PC-9 (cell line): Measurements from ENCODE around the gene PHF23. TPM values are rescaled to one million over a fixed set of nuclear protein-coding genes. Genes with fewer than 3 reads are reported as not detected.

ENCODE experiments used
- BruUV-seq: library from RNA; stranded (reverse); fragments of 400-500 nt; replicated peaks from 2 replicates; lab custom pipeline; 2021; lab: Mats Ljungman, UMichigan
- CTCF ChIA-PET: fragments of 300-600 bp; sonication (Branson Sonifier 250); formaldehyde crosslinking; loops from one replicate; lab custom pipeline; 2022; ENCODE audit warnings: antibody characterized with exemption; lab: Charles Lee
- POLR2A ChIA-PET: fragments of 300-600 bp; sonication (Branson Sonifier 250); formaldehyde crosslinking; loops from one replicate; lab custom pipeline; 2022; ENCODE audit warnings: antibody characterized with exemption; ENCODE audit not compliant: unreplicated experiment; lab: Charles Lee
- DNase-seq, 2 experiments: peaks; one replicate each; pipeline versions ENCODE4 v3.0.0 to v3.0.0-alpha.2; 2015 to 2022; ENCODE audit warnings: mixed read lengths in 1 of 2
- H2AFZ ChIP-seq: fragments of 200-600 bp; sonication (generic); 2 replicates; pipeline ENCODE4 v1.8.1; 2017; ENCODE audit warnings: antibody characterized with exemption
- H3F3A ChIP-seq: fragments of 200-600 bp; sonication (generic); 2 replicates; pipeline ENCODE4 v1.8.1; 2017; ENCODE audit warnings: antibody characterized with exemption, mild to moderate bottlenecking, low read depth; ENCODE audit not compliant: insufficient read depth
- H3K27ac ChIP-seq: fragments of 200-600 bp; sonication (generic); 2 replicates; pipeline ENCODE4 v1.6.1; 2016; ENCODE audit warnings: mixed run types
- H3K27me3 ChIP-seq: fragments of 200-600 bp; sonication (generic); 2 replicates; pipeline ENCODE4 v1.6.1; 2016; ENCODE audit warnings: low read depth, mixed run types; ENCODE audit not compliant: insufficient read depth
- H3K36me3 ChIP-seq: fragments of 200-600 bp; sonication (generic); 2 replicates; pipeline ENCODE4 v1.6.1; 2016; ENCODE audit warnings: low read depth, mixed run types
- H3K4me1 ChIP-seq: fragments of 200-600 bp; sonication (generic); replicated peaks from 2 replicates; pipeline ENCODE4 v1.6.1; 2016; ENCODE audit warnings: mixed run types; ENCODE audit not compliant: insufficient read depth
- H3K4me2 ChIP-seq: fragments of 200-600 bp; sonication (generic); 2 replicates; pipeline ENCODE4 v1.6.1; 2017; ENCODE audit warnings: mixed run types
- H3K4me3 ChIP-seq: fragments of 200-600 bp; sonication (generic); 2 replicates; pipeline ENCODE4 v1.6.1; 2016; ENCODE audit warnings: mixed run types
- H3K79me2 ChIP-seq: fragments of 200-600 bp; sonication (generic); 2 replicates; pipeline ENCODE4 v1.6.1; 2017; ENCODE audit warnings: low read depth, mixed run types
- H3K9me2 ChIP-seq: fragments of 200-600 bp; sonication (generic); 2 replicates; pipeline ENCODE4 v1.8.1; 2017; ENCODE audit warnings: mild to moderate bottlenecking; ENCODE audit not compliant: insufficient read depth
- H3K9me3 ChIP-seq: fragments of 200-600 bp; sonication (generic); 2 replicates; pipeline ENCODE4 v1.8.1; 2016; ENCODE audit warnings: low read depth; ENCODE audit not compliant: insufficient read depth
- H4K20me1 ChIP-seq: fragments of 200-600 bp; sonication (generic); 2 replicates; pipeline ENCODE4 v1.8.1; 2017; ENCODE audit not compliant: insufficient read depth
- EZH2 ChIP-seq: fragments of 200-600 bp; sonication (generic); IDR thresholded peaks from 2 replicates; pipeline ENCODE4 v1.8.0; 2017; ENCODE audit warnings: antibody characterized with exemption, low read depth
- intact Hi-C: fragments of 100-400 bp; cut with micrococcal nuclease; formaldehyde crosslinking; loops from one replicate; pipeline ENCODE4 v1.10.0; 2022; ENCODE audit not compliant: unreplicated experiment
- total RNA-seq: library from RNA; stranded (reverse); gene quantifications from 2 replicates; pipeline ENCODE4 v1.2.3, GENCODE V29; 2021
- TF ChIP-seq, protein P1 (sequence below): fragments of 200-600 bp; sonication (generic); conservative IDR thresholded peaks from 2 replicates; pipeline ENCODE4 v1.6.1; 2017; ENCODE audit warnings: mixed run types, antibody characterized with exemption, mild to moderate bottlenecking, moderate library complexity

The PHF23 gene
- total RNA-seq, 1 experiment from 2014 or later = 64.5 TPM

DNA sequence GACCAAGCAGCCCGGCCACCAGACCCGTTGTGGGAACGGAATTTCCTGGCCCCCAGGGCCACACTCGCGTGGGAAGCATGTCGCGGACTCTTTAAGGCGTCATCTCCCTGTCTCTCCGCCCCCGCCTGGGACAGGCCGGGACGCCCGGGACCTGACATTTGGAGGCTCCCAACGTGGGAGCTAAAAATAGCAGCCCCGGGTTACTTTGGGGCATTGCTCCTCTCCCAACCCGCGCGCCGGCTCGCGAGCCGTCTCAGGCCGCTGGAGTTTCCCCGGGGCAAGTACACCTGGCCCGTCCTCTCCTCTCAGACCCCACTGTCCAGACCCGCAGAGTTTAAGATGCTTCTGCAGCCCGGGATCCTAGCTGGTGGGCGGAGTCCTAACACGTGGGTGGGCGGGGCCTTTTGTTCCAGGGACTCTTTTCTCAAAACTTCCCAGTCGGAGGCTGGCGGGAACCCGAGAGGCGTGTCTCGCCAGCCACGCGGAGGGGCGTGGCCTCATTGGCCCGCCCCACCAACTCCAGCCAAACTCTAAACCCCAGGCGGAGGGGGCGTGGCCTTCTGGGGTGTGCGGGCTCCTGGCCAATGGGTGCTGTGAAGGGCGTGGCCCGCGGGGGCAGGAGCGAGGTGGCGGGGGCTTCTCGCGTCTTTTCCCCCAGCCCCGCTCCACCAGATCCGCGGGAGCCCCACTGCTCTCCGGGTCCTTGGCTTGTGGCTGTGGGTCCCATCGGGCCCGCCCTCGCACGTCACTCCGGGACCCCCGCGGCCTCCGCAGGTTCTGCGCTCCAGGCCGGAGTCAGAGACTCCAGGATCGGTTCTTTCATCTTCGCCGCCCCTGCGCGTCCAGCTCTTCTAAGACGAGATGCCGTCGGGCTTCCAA, 42.1 kb upstream of the PHF23 start, which contains the start of gene SLC2A4:
TSS of gene SLC2A4 (plus strand) at position 645 of the 879 bp plus-strand sequence. CDS start at position 862, 217 bp downstream.
- ChIA-PET CTCF (interaction anchor here (0.6 to 0.7 kb wide), 3 partner anchors 117 to 298 kb away, joined by 3 to 7 read pairs (median 4); partner anchors contain the start of gene CD68), POLR2A (interaction anchor here (0.6 to 1.0 kb wide), 4 partner anchors 23 to 221 kb away, joined by 4 to 18 read pairs (median 6); partner anchors contain the start of genes ACADVL and DLG4)
- TF ChIP-seq EZH2 = no peak
- TF ChIP-seq, protein P1, sequence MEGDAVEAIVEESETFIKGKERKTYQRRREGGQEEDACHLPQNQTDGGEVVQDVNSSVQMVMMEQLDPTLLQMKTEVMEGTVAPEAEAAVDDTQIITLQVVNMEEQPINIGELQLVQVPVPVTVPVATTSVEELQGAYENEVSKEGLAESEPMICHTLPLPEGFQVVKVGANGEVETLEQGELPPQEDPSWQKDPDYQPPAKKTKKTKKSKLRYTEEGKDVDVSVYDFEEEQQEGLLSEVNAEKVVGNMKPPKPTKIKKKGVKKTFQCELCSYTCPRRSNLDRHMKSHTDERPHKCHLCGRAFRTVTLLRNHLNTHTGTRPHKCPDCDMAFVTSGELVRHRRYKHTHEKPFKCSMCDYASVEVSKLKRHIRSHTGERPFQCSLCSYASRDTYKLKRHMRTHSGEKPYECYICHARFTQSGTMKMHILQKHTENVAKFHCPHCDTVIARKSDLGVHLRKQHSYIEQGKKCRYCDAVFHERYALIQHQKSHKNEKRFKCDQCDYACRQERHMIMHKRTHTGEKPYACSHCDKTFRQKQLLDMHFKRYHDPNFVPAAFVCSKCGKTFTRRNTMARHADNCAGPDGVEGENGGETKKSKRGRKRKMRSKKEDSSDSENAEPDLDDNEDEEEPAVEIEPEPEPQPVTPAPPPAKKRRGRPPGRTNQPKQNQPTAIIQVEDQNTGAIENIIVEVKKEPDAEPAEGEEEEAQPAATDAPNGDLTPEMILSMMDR = no peak
- no peaks in the 10 kb centered on the region for H3K9me3 ChIP-seq
- peak; percentile 89 to 98 for DNase-seq
- H3K27ac ChIP-seq = peak within 1 kb of the TSS; percentile 62
- peak within 1 kb of the TSS; percentile 78 for H2AFZ ChIP-seq
- H3K79me2 ChIP-seq = no peaks in the 10 kb centered on the region
- H3K4me2 ChIP-seq = peak within 1 kb of the TSS; percentile 93
- H3K4me3 ChIP-seq = peak within 1 kb of the TSS; percentile 55
- H3K27me3 ChIP-seq = no peaks in the 10 kb centered on the region
- H4K20me1 ChIP-seq = no peaks in the 10 kb centered on the region
- H3K36me3 ChIP-seq = no peaks in the 10 kb centered on the region
- H3K4me1 ChIP-seq = 0 out of 2 replicates have a peak, but pooled peaks cover 4% of the 10 kb centered on the region
- no TSS peak for BruUV-seq
- H3K9me2 ChIP-seq = no peaks in the 10 kb centered on the region
- intact Hi-C loops = loop anchor here (1.0 to 2.0 kb wide), 3 partner anchors 65 to 407 kb away; partner anchors contain the start of genes SOX15 and WRAP53
- H3F3A ChIP-seq = peaks cover 12% of the 10 kb centered on the region; the same call in 1 of the 2 replicates

- intact Hi-C loops = loop anchor here (1.0 to 2.0 kb wide), 6 partner anchors 16 to 408 kb away; partner anchors contain the start of genes SENP3, SOX15 and WRAP53
- Histone ChIP-seq H3K79me2 (no peaks in the 10 kb centered on the region), H3K4me3 (peak overlapping the region; percentile 55), H3K27me3 (no peaks in the 10 kb centered on the region), H3K4me2 (peak overlapping the region; percentile 93), H2AFZ (peak overlapping the region; percentile 78), H3K4me1 (0 out of 2 replicates have a peak, but pooled peaks cover 4% of the 10 kb centered on the region), H3F3A (peaks cover 12% of the 10 kb centered on the region; the same call in 1 of the 2 replicates), H3K9me2 (no peaks in the 10 kb centered on the region), H3K36me3 (no peaks in the 10 kb centered on the region), H4K20me1 (no peaks in the 10 kb centered on the region), H3K9me3 (no peaks in the 10 kb centered on the region), H3K27ac (peak overlapping the region; percentile 62)
- TF ChIP-seq EZH2 = no peak
- TF ChIP-seq, protein P1 = peak; percentile 96
- CTCF ChIA-PET = interaction anchor here (0.6 to 1.7 kb wide), 4 partner anchors 49 to 280 kb away, joined by 3 to 6 read pairs (median 5); partner anchors contain the start of gene TMEM256
- POLR2A ChIA-PET = interaction anchor here (0.6 to 1.0 kb wide), 3 partner anchors 55 to 153 kb away, joined by 4 to 7 read pairs (median 5); partner anchors contain the start of genes ACADVL and DLG4
- DNase-seq = peak; percentile 74 to 91
- TSS peak; percentile 41 for BruUV-seq
Measured at GRCh38 chr17:7280519-7281073, 41.3 kb upstream of the PHF23 start.

GRCh38 chr17:7279448-7279847, 40.2 kb upstream of the PHF23 start:
- ChIA-PET POLR2A (no interaction called here), CTCF (interaction anchor here (1.7 kb wide), 1 partner anchor 281 kb away, joined by 6 read pairs; no protein-coding TSS in a partner anchor)
- H3K9me3 ChIP-seq = no peaks in the 10 kb centered on the region
- no peak overlapping the region for H3K27ac ChIP-seq
- H3K4me1 ChIP-seq = 0 out of 2 replicates have a peak, but pooled peaks cover 4% of the 10 kb centered on the region
- TF ChIP-seq, protein P1 = no peak
- TF ChIP-seq EZH2 = no peak
- no peak overlapping the region for H3K4me2 ChIP-seq
- no peaks in the 10 kb centered on the region; the same call in 1 of the 2 replicates for H3K9me2 ChIP-seq
- H4K20me1 ChIP-seq = no peaks in the 10 kb centered on the region
- no peak overlapping the region for H3K4me3 ChIP-seq
- H3K27me3 ChIP-seq = no peaks in the 10 kb centered on the region
- no peak for DNase-seq
- H3K79me2 ChIP-seq = no peaks in the 10 kb centered on the region
- no TSS peak for BruUV-seq
- H3K36me3 ChIP-seq = no peaks in the 10 kb centered on the region
- peaks cover 12% of the 10 kb centered on the region; the same call in 1 of the 2 replicates for H3F3A ChIP-seq
- intact Hi-C loops = no loop called here
- H2AFZ ChIP-seq = no peak overlapping the region
